GM19238 (cell line): ENCODE data around the gene DGKB.

Experiments used
- DNase-seq: peaks from one replicate; pipeline ENCODE4 v3.0.0; 2011; ENCODE audit warnings: low spot score; ENCODE audit not compliant: insufficient read length

DGKB gene

DNA sequence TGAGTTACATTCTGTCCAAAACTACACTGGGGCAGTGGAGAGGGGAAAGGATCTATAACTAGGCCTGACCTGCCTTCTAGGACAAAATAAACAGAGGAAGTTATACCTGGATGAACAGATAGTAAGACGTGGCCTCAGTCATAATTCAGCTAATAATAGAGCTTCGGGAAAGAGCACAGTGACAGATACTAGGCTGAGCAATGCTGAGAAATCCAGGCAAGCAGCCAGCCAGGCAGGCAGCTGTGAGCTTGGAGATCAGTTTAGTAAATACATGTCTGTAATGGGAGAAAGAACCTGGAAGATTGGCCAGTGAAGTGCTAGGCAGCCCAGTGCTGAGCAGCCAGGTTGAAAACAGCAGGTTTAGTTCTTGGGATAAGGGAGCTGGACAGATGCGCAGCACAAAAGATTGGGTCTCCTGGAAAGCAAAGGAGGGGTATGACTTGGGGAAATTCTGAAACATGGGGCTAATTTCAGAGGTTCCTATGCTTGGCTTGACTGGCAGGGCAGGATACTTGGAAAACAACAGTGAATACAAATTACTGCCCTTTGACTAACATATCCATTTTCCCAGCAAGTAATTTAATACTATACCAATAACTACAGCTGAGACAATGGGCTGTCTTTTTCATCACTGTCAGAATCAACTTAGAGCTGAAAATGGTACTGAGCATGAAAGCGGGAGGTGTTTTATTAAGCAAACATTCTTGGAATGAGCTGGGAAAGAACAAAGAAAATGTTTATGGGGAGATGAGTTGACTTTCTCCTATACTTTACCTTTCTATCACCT, 140.8 kb downstream of the DGKB start:
- DNase-seq: no peak

GRCh38 chr7:14760730-14761478, 141.6 kb downstream of the DGKB start:
- DNase-seq: no peak

DNA sequence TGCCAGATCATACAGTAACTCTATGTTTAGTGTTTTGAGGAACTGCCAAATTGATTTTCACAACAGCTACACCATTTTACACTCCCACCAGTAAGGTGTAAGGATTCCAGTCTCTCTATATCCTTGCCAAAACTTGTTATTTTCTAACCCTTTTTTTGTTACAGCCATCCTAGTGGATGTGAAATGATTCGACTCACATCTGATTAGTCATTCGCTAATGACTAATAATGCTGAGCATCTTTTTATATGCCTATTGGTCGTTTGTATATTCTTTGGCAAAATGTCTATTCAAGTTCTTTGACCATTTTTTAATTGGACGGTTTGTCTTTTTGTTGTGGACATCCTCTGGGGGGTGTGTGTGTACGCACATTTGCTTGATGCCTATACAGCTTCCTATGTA, 142.8 kb downstream of the DGKB start:
- DNase-seq: no peak

DNA sequence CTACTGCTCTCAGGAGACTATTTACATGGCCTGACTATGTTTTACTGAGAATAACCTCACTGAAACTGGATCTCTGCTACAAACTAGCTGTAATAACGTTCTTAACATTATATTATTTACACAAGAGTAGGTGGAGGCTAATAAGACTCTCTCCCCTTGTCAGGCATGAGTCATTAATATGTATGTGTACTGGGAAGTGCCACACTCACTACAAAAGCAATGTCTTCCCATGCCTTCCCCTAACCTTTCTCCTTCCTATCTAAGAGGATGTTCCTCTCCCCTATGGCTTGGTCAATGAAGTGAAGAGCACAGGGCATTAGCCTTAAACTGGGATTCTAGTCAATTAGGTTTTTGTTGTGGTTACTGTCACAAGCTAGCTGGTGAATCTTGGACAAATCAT, 147.9 kb downstream of the DGKB start:
- DNase-seq: no peak

DNA sequence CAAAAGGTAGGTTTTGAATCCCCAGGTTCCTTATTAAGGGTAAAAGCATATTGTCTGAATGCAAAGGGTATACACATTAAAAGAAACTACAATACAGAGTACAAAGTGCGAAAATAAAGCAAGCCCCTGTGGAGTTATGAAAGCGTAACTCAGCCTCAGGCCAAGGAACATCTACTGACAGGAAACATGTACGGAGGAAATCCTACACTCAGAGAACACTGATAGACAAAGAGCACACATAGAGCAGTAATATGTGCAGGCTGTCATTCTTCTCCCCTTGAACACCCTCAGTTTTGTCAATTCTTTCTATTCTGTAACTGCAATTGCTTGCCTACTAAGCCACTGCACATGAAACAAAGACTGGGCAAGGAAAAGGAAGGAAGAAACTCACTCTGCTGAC, 150.2 kb downstream of the DGKB start:
- DNase-seq: no peak

GRCh38 chr7:14751461-14751860, 151.1 kb downstream of the DGKB start:
- no peak for DNase-seq

DNA sequence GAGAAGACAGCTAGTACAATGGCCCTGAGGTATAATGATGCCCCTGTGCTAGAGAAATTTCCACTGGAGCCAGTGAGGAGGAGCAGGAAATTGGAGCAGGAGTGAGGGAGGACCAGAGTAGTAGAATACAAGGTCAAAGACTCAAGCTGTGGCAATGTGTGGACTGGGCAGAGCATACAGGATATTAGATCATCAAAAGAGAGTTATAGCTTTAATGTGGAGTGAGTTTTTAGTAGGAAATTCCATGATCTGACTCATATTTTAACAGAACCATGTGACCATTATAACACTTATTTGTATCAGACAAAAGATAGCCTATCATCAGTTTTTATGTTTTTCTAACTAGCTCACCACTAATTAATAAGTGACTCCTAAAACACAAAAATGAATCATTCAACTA, 154.1 kb downstream of the DGKB start:
- DNase-seq: no peak

DNA sequence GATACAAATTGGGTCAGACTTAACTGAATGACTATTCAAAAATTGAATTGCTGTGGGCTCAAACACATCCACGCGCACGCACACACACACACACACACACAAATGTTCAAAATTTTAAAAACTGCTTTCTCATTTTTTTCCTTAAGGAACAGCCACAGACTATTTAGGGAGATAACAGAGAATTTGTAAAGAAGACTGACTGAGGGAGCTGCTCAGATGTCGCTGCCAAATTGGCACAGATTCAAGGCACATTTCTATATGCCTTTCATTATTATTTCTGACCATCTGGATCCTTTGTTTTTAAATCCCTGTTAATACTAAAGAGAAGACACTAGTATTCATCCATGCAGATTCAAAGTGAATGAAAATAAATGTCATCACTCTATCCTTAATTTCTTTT, 154.8 kb downstream of the DGKB start:
- no peak for DNase-seq

DNA sequence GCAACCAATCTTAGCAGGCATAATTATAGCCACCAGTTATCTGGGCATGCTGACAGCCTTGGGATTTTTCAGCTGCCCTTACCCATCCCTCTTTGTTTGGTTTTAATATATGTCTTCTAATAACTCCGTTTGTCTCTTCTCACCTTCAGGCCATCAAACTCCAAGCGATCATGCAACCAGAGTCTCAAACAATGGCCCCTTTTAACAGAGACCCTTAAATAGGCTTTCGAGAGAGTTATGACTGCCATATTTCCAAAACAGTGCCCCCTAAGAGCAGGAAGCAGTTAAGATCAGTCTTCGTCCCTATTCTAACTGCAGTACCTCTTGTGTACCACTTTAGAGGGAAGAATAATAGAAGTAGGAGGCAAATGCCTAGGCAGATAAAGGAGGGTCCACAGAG, 157.5 kb downstream of the DGKB start:
- no peak for DNase-seq

GRCh38 chr7:14740606-14741005, 161.9 kb downstream of the DGKB start:
- no peak for DNase-seq

DNA sequence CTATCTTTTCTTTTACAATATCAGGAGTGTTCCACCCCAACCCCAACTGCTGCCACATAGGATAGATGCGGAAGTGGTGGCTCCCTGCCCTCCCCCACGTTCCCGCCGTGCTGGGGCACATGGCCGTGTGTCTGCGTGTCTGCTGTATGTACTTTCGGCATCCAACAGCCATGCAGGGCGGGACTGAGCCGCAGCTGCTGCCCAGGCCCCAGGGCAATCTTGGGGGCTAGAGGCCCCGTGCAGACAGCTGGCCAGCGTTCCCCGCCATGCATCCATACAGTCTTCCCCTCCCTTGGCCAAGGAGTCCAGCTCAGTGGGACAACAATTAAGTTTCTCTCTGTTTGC, 162.7 kb downstream of the DGKB start:
- DNase-seq: no peak

DNA sequence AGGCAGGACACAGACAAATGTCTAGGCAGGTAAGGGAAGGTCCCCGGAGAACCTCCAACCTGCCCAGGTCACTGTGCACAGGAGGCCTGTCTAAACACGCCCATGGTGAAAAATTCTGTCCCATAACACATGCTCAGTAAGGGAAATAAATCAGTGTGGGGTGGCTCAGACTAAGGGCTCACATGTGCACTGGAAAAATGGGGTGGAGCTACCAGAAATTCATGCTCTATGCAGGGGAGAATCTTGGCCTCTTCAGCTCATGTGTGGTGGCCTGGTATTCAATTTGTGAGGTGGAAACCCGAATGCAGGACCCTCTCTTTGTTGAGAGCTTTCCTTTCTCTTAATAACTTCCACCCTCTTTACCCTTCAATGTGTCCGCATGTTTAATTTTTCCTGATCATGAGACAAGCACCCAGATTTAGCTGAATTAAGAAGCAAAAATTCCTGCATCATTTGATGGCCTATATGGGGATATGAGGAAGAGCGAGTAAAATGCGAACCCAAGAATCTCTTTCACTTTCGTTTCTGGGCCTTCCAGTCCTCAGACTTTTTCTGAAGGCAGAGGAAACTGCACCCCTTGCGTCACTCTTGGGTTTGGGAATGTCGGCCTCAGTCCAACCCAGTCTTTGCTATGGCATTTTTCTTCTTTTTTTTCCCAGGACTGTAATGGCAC, 163.2 kb downstream of the DGKB start:
- no peak for DNase-seq

GRCh38 chr7:14738086-14738485, 164.5 kb downstream of the DGKB start:
- no peak for DNase-seq

GRCh38 chr7:14734839-14735321, 167.7 kb downstream of the DGKB start:
- DNase-seq: no peak

DNA sequence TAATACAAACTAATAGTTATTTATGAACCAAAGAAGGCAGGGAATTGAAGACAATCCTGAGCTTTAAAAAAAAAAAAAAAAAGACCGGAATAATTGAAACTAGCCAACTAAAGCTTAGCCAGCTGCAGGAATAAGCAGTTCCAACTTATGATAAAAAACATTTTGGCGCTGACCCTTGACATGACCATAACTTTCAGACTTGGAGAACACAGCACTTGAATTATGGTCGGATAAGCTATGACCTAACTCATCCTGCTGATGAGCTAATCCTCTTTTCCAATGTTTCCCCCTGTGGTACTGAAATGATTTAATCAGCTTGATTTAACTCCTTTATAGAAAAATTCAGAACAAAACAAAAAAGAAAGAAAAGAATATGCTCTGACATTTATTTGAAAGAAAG, 181.8 kb downstream of the DGKB start:
- DNase-seq: no peak

- no peak for DNase-seq
Measured at GRCh38 chr7:14717816-14718215, 184.7 kb downstream of the DGKB start.

DNA sequence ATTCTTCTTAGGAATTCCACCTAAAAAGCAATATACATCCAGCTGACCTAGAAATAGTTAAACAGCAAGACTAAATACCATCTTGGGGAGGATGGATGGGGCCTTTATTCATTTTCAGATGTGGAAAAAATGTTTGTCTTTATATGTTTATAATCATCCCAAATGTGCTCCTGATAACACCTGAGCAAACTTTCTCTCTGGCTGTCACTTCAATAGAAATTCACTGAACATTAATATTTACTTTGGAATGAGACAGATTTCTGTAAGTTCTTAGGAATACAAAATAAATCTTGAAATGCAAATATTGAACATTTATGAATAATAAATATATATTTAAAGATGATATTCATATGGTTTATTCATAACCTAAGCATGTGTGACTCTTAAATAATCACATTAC, 185.4 kb downstream of the DGKB start:
- no peak for DNase-seq

DNA sequence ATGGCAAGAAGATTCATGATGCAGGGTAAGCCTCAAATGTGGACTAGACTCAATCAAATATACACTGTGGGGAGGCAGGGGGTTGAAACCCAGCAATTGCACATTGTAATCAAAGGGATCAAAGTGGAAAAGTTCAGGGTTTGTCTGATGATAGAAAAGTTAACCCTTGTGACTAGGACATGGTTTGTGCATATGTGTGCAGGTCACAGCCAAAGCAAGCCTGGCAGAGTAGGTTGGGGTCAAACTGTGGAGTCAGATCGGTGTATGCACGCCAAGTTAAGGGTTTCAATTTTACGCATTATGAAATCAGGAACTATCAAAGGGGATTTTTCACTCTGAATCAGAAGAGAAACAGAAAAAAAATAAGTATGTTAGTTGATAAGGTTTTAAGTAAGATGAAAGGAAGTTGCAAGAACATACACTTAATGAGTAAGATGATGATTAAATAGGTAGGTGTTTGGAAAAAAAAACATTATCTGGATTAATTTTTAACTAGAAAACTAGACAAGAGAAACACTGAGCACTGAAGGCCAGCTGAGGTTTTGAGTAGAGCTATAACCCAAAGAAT, 188.3 kb downstream of the DGKB start:
- no peak for DNase-seq

DNA sequence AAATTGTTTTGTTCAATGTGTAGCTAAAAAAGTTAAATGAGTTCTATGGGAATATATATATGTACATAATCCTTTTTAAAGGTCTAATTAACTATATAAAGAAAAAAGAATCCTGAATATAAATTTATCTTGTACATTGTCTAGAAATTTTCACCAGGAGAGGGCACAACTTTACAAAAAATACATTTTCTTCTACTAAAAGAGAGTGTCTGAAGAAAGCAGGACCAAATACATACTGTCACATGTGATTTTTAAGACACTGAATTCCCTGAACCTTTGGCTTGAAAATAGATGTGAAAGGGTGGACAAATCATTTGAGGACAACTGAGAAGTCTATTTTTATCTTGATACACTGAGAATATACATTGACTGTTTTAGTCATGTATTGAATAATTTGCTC, 204.3 kb downstream of the DGKB start:
- no peak for DNase-seq

DNA sequence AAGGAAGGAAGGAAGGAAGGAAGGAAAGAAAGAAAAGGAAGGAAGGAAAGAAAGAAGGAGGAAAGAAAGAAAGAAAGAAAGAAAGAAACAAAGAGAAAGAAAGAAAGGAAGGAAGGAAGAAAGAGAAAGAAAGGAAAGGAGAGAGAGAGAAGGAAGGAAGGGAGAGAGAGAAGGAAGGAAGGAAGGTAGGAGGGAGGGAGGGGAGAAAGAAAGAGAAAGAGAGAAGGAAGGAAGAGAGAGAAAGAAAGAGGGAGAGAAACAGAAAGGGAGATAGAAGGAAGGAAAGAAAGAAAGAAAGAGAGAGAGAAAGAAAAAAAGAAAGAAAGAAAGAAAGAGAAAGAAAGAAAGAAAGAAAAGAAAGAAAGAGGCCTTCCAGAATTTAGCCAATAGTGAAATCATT, 204.9 kb downstream of the DGKB start:
- no peak for DNase-seq

- DNase-seq: no peak
Measured at GRCh38 chr7:14691597-14692203, 210.9 kb downstream of the DGKB start.

DNA sequence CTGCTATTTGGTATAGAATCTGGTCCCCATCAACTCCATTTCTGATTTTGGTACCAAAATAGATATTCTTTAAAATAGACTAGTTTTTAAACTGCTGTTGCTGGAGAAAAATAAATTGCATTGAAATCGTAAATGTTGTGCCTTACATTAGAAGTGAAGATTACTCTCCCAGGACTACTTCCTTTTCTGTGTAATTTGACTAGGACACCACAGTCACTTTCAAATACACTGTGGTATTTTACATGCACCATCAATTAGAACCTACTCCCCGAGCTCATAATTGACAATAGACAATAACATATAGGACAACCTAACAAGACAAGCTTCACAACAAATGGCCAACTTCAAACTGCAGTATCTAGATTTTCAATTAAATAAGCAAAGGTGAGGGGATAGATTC, 211.5 kb downstream of the DGKB start:
- DNase-seq: no peak
